ENCODE data around the gene TFF1. TPM values are rescaled to one million over a fixed set of nuclear protein-coding genes. Genes with fewer than 3 reads are reported as not detected.

TFF1 gene
- total and polyA plus RNA-seq, 2 of the 4 experiments (the other 2 are of a cell fraction) = not detected

DNA sequence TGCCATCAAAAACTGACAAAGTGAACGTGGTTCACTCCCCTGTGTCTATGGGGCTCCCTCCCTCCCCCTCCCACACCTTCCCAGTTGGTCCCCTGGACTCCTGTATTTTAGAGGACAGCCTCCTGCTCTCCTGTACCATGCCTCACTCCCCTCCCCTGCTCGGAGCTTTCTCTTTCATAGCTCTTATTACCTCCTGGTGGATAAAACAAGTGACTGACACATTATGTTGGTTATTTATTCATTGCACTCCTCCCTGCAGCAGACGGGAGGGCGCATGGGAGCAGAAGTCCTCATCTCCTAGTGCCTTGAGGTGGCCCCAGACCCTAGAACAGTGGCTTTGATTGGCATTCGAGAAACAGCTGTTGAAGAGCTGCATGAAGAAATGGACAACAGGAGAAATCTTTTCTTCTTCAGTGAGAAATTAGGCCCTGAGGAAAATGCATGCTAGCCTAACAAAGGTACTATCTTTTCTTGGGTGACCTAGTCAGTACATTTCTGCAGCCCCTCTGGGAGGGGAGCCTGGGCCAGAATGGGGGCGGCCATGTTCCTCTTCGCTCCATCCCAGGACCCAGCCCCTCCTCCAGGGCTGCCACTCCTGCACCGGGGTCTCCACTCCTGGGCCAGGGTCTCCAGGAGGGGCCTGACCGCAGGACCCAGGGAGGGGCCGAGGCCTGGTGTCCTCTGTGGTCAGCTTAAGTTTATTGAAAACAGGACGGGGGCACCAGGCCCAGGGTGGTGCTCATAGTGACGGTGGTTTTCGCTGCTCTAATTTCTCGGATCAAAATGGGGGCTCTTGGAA is 1.2 kb upstream of the TFF1 start:
- ChIA-PET POLR2A (ENCODE audit: unreplicated experiment) (no interaction called here), CTCF (interaction anchor here (0.6 to 0.7 kb wide), 2 partner anchors 10 to 192 kb away, joined by 3 read pairs; no protein-coding TSS in a partner anchor)
- no peak overlapping the region for H2AFZ ChIP-seq (replicated peaks; ENCODE audit: low read length, poor library complexity)
- no peaks in the 10 kb centered on the region for H3K9me3 ChIP-seq (ENCODE audit: control insufficient read depth, insufficient read depth, low read length)
- no peak overlapping the region for H2BK5ac ChIP-seq (ENCODE audit: low read depth, low read length, poor library complexity, severe bottlenecking)
- intact Hi-C loops (cut with micrococcal nuclease) (no loop called here), dilution Hi-C loops (cut with HindIII; ENCODE audit: low sequenced_read_pairs, unreplicated experiment) (no loop called here), in situ Hi-C loops (cut with MboI; ENCODE audit: low sequenced_read_pairs) (no loop called here)
- H3K79me1 ChIP-seq (ENCODE audit: low read depth in 1 of 2, low read length in 2 of 2) = no peaks in the 10 kb centered on the region
- no peak for DNase-seq
- no peak overlapping the region for H3K4ac ChIP-seq (ENCODE audit: low read depth, low read length)
- no peak overlapping the region for H3K56ac ChIP-seq (ENCODE audit: extremely low read depth, insufficient read depth, low read length)
- H3K36me3 ChIP-seq (ENCODE audit: control insufficient read depth, insufficient read depth, low read length) = no peaks in the 10 kb centered on the region
- H4K8ac ChIP-seq (ENCODE audit: low read depth in 2 of 2, low read length in 2 of 2) = no peak overlapping the region
- WGBS, 2 experiments (ENCODE audit: extremely low coverage in 2 of 2, insufficient read length in 1 of 2) = 55% methylated on average over 5 of the region's 14 CpGs; no CpG with 5 or more reads in 1 of the 2 experiments
- BruUV-seq (replicated peaks) = no TSS peak
- H2AK9ac ChIP-seq (replicated peaks; ENCODE audit: low read depth, low read length, poor library complexity) = no peak overlapping the region
- H3K23ac ChIP-seq (ENCODE audit: low read depth, low read length) = no peak overlapping the region
- no peaks in the 10 kb centered on the region for H3K4me1 ChIP-seq (ENCODE audit: control insufficient read depth, insufficient read depth, low read length)
- ATAC-seq (ENCODE audit: low read depth) = no peak
- no peak overlapping the region for H2BK15ac ChIP-seq (ENCODE audit: low read depth, low read length)
- no peak overlapping the region for H3K4me2 ChIP-seq (ENCODE audit: low read depth, low read length)
- no peak overlapping the region for H3K18ac ChIP-seq (ENCODE audit: low read depth, low read length)
- no peak overlapping the region for H3K14ac ChIP-seq (replicated peaks; ENCODE audit: low read depth, low read length)
- no peak overlapping the region for H2BK120ac ChIP-seq (ENCODE audit: low read depth, low read length)
- H4K91ac ChIP-seq (ENCODE audit: insufficient read depth, low read depth, low read length) = no peak overlapping the region
- no peak overlapping the region for H3K27ac ChIP-seq (ENCODE audit: insufficient read depth, low read length)
- no peak overlapping the region for H3K4me3 ChIP-seq (ENCODE audit: insufficient read depth, low read depth, low read length)
- peaks cover 12% of the 10 kb centered on the region; the same call in 1 of the 2 replicates for H3K27me3 ChIP-seq (ENCODE audit: control insufficient read depth, insufficient read depth, low read length)
- no peak overlapping the region for H2AK5ac ChIP-seq (ENCODE audit: low read depth, low read length)
- TF ChIP-seq MAZ (IDR thresholded peaks at IDR 0.05; ENCODE audit: borderline replicate concordance, low read depth, low read length) (no peak), MAFK (IDR thresholded peaks at IDR 0.05; ENCODE audit: low read depth, low read length) (no peak), CHD1 (IDR thresholded peaks at IDR 0.05; ENCODE audit: low read depth, low read length) (no peak), NFE2L2 (IDR thresholded peaks at IDR 0.05; ENCODE audit: low read depth, low read length) (no peak), FOS (IDR thresholded peaks at IDR 0.05; ENCODE audit: low read depth, low read length) (no peak), POLR2A (IDR thresholded peaks at IDR 0.05; ENCODE audit: low read depth, low read length) (no peak), RAD21 (IDR thresholded peaks at IDR 0.05; ENCODE audit: low read length) (no peak), CEBPB (IDR thresholded peaks at IDR 0.05; ENCODE audit: low read depth, low read length) (no peak), BHLHE40 (IDR thresholded peaks at IDR 0.05; ENCODE audit: low read depth, low read length) (no peak), MXI1 (IDR thresholded peaks at IDR 0.05; ENCODE audit: borderline replicate concordance, low read depth, low read length) (no peak), RFX5 (IDR thresholded peaks at IDR 0.05; ENCODE audit: low read depth, low read length) (no peak), SMC3 (IDR thresholded peaks at IDR 0.05; ENCODE audit: low read depth, low read length) (no peak)
- TF ChIP-seq, protein P1, sequence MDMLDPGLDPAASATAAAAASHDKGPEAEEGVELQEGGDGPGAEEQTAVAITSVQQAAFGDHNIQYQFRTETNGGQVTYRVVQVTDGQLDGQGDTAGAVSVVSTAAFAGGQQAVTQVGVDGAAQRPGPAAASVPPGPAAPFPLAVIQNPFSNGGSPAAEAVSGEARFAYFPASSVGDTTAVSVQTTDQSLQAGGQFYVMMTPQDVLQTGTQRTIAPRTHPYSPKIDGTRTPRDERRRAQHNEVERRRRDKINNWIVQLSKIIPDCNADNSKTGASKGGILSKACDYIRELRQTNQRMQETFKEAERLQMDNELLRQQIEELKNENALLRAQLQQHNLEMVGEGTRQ (IDR thresholded peaks at IDR 0.05; ENCODE audit: low read depth, low read length) = no peak
- TF ChIP-seq, protein P2, sequence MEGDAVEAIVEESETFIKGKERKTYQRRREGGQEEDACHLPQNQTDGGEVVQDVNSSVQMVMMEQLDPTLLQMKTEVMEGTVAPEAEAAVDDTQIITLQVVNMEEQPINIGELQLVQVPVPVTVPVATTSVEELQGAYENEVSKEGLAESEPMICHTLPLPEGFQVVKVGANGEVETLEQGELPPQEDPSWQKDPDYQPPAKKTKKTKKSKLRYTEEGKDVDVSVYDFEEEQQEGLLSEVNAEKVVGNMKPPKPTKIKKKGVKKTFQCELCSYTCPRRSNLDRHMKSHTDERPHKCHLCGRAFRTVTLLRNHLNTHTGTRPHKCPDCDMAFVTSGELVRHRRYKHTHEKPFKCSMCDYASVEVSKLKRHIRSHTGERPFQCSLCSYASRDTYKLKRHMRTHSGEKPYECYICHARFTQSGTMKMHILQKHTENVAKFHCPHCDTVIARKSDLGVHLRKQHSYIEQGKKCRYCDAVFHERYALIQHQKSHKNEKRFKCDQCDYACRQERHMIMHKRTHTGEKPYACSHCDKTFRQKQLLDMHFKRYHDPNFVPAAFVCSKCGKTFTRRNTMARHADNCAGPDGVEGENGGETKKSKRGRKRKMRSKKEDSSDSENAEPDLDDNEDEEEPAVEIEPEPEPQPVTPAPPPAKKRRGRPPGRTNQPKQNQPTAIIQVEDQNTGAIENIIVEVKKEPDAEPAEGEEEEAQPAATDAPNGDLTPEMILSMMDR (conservative IDR thresholded peaks at IDR 0.05; ENCODE audit: low read depth, low read length) = no peak
- TF ChIP-seq, protein P3, sequence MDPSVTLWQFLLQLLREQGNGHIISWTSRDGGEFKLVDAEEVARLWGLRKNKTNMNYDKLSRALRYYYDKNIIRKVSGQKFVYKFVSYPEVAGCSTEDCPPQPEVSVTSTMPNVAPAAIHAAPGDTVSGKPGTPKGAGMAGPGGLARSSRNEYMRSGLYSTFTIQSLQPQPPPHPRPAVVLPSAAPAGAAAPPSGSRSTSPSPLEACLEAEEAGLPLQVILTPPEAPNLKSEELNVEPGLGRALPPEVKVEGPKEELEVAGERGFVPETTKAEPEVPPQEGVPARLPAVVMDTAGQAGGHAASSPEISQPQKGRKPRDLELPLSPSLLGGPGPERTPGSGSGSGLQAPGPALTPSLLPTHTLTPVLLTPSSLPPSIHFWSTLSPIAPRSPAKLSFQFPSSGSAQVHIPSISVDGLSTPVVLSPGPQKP (IDR thresholded peaks at IDR 0.05; ENCODE audit: borderline replicate concordance, low read depth, low read length) = no peak
- no peak overlapping the region for H2BK20ac ChIP-seq (ENCODE audit: low read depth, low read length)
- no peaks in the 10 kb centered on the region for H3K9me1 ChIP-seq (ENCODE audit: insufficient read depth, low read length)
- no peak overlapping the region for H4K5ac ChIP-seq (ENCODE audit: low read depth, low read length)
- H4K20me1 ChIP-seq (ENCODE audit: insufficient read depth, low read length) = no peaks in the 10 kb centered on the region
- H3K9ac ChIP-seq (ENCODE audit: low read depth, low read length) = no peak overlapping the region
